ENCODE measurements around the gene HNRNPD.

HNRNPD gene

GRCh38 chr4:82363896-82364487 is 9.8 kb downstream of the HNRNPD start:
- no peak for TF ChIP-seq ZFP3 (CRISPR knock-in tag; IDR thresholded peaks at IDR 0.05)
- no peak for TF ChIP-seq GLIS3 (CRISPR knock-in tag; IDR thresholded peaks at IDR 0.05)
- no peak for TF ChIP-seq PPARA (CRISPR knock-in tag; IDR thresholded peaks at IDR 0.05; ENCODE audit: borderline replicate concordance)
- no peak for TF ChIP-seq PATZ1 (CRISPR knock-in tag; IDR thresholded peaks at IDR 0.05; ENCODE audit: borderline replicate concordance)
- TF ChIP-seq ZNF70 (CRISPR knock-in tag; IDR thresholded peaks at IDR 0.05): no peak
- no peak for TF ChIP-seq ISL1 (CRISPR knock-in tag; IDR thresholded peaks at IDR 0.05)
- no peak for ATAC-seq

- ATAC-seq: no peak
- TF ChIP-seq CSDC2 (CRISPR knock-in tag; IDR thresholded peaks at IDR 0.05): no peak
- no peak for TF ChIP-seq TOX (CRISPR knock-in tag; IDR thresholded peaks at IDR 0.05; ENCODE audit: borderline replicate concordance)
- TF ChIP-seq POU6F1 (CRISPR knock-in tag; IDR thresholded peaks at IDR 0.05; ENCODE audit: borderline replicate concordance, low read depth): no peak
These were observed 11.2 kb downstream of the HNRNPD start for GRCh38 chr4:82362565-82362964.

- TF ChIP-seq CSRNP3 (CRISPR knock-in tag; IDR thresholded peaks at IDR 0.05): no peak
- no peak for TF ChIP-seq BACH2 (CRISPR knock-in tag; IDR thresholded peaks at IDR 0.05; ENCODE audit: borderline replicate concordance)
- TF ChIP-seq ZC3H10 (CRISPR knock-in tag; IDR thresholded peaks at IDR 0.05): no peak
- TF ChIP-seq ZNF565 (CRISPR knock-in tag; conservative IDR thresholded peaks at IDR 0.05; ENCODE audit: low read depth): no peak
- TF ChIP-seq PPARA (CRISPR knock-in tag; IDR thresholded peaks at IDR 0.05; ENCODE audit: borderline replicate concordance): no peak
- TF ChIP-seq TSHZ2 (CRISPR knock-in tag; IDR thresholded peaks at IDR 0.05): no peak
- TF ChIP-seq ISL1 (CRISPR knock-in tag; IDR thresholded peaks at IDR 0.05): no peak
- TF ChIP-seq RARB (CRISPR knock-in tag; IDR thresholded peaks at IDR 0.05): no peak
- TF ChIP-seq ZNF8 (CRISPR knock-in tag; IDR thresholded peaks at IDR 0.05): no peak
- no peak for TF ChIP-seq TCF4 (CRISPR knock-in tag; IDR thresholded peaks at IDR 0.05; ENCODE audit: borderline replicate concordance)
- ATAC-seq: peak; percentile 80
These were observed 13.3 kb downstream of the HNRNPD start for GRCh38 chr4:82360298-82361177.

GRCh38 chr4:82358847-82359246 is 14.9 kb downstream of the HNRNPD start:
- ATAC-seq: no peak
- TF ChIP-seq CSDC2 (CRISPR knock-in tag; IDR thresholded peaks at IDR 0.05) (no peak), PATZ1 (CRISPR knock-in tag; IDR thresholded peaks at IDR 0.05; ENCODE audit: borderline replicate concordance) (no peak), ZNF70 (CRISPR knock-in tag; IDR thresholded peaks at IDR 0.05) (no peak), TSHZ2 (CRISPR knock-in tag; IDR thresholded peaks at IDR 0.05) (no peak), ZFP30 (CRISPR knock-in tag; IDR thresholded peaks at IDR 0.05) (no peak), SNAI2 (CRISPR knock-in tag; IDR thresholded peaks at IDR 0.05) (no peak), PPARA (CRISPR knock-in tag; IDR thresholded peaks at IDR 0.05; ENCODE audit: borderline replicate concordance) (no peak), BACH2 (CRISPR knock-in tag; IDR thresholded peaks at IDR 0.05; ENCODE audit: borderline replicate concordance) (no peak), ZNF565 (CRISPR knock-in tag; conservative IDR thresholded peaks at IDR 0.05; ENCODE audit: low read depth) (no peak), ZNF8 (CRISPR knock-in tag; IDR thresholded peaks at IDR 0.05) (no peak), OSR1 (CRISPR knock-in tag; IDR thresholded peaks at IDR 0.05) (no peak), TOX (CRISPR knock-in tag; IDR thresholded peaks at IDR 0.05; ENCODE audit: borderline replicate concordance) (no peak), ESRRG (CRISPR knock-in tag; IDR thresholded peaks at IDR 0.05) (no peak)

Data from SK-N-SH treated with all-trans-retinoic acid at 6 μM for 48 hours (cell line).